HepG2 (cell line): ENCODE data around the gene PTPRD. TPM values are rescaled to one million over a fixed set of nuclear protein-coding genes. Genes with fewer than 3 reads are reported as not detected.

Experiments used
- ATAC-seq: fragments of 200-7000 bp; cut with Tn5 transposase; 3 replicates; pipeline ENCODE4 v1.9.1; 2020; ENCODE audit warnings: mild to moderate bottlenecking, moderate library complexity
- BruUV-seq: library from RNA; stranded (reverse); fragments of 400-500 nt; replicated peaks from 2 replicates; lab custom pipeline; 2021; lab: Mats Ljungman, UMichigan
- CTCF ChIA-PET: fragments of 300-600 bp; formaldehyde crosslinking; extraction: SDS; loops from one replicate; lab custom pipeline; 2021; ENCODE audit warnings: low total read pairs, inconsistent platforms, low intra/inter-chr PET ratio; lab: Yijun Ruan, JAX
- POLR2A ChIA-PET: fragments of 350-600 bp; sonication (Branson Sonifier 250); formaldehyde crosslinking; loops from one replicate; lab custom pipeline; 2020; ENCODE audit warnings: antibody characterized with exemption, inconsistent platforms; lab: Yijun Ruan, JAX
- DNase-seq: peaks from one replicate; pipeline ENCODE4 v3.0.0-alpha.2; 2015; ENCODE audit warnings: low spot score
- FAIRE-seq: peaks from 3 replicates; lab custom pipeline; 2011; peaks lifted over from hg19 to GRCh38; lab: Jason Lieb, UNC
- H2AFZ ChIP-seq: one replicate; pipeline ENCODE4 v1.6.1; 2011; ENCODE audit warnings: low read length, inconsistent platforms
- H3K27ac ChIP-seq: fragments of 300-600 bp; 3 replicates; pipeline ENCODE4 v1.8.0; 2011; ENCODE audit warnings: mixed run types, mild to moderate bottlenecking, mixed read lengths, low read length, inconsistent platforms; ENCODE audit not compliant: insufficient read depth; ENCODE audit errors: extremely low read length
- H3K27me3 ChIP-seq, 2 experiments: fragments of 200-600 bp in 1 of 2; 2 replicates in 1 of 2; 3 replicates in 1 of 2; pipeline versions ENCODE4 v1.6.0 to v1.8.0; 2011; ENCODE audit warnings: low read length in 2 of 2, mild to moderate bottlenecking in 2 of 2, moderate library complexity in 2 of 2, inconsistent platforms in 1 of 2; ENCODE audit not compliant: insufficient read depth in 2 of 2, control insufficient read depth in 1 of 2
- H3K36me3 ChIP-seq, 2 experiments: fragments of 200-600 bp in 1 of 2; replicated peaks in 1 of 2; 2 replicates in 1 of 2; 3 replicates in 1 of 2; pipeline versions ENCODE4 v1.5.1 to v1.8.0; 2011; ENCODE audit warnings: low read length in 2 of 2, inconsistent platforms in 1 of 2; ENCODE audit not compliant: insufficient read depth in 2 of 2, control insufficient read depth in 1 of 2
- H3K4me1 ChIP-seq: 2 replicates; pipeline ENCODE4 v1.5.1; 2012; ENCODE audit warnings: low read length, inconsistent platforms; ENCODE audit not compliant: insufficient read depth
- H3K4me2 ChIP-seq: 2 replicates; pipeline ENCODE4 v1.6.0; 2011; ENCODE audit warnings: low read depth, low read length, inconsistent platforms
- H3K4me3 ChIP-seq, 3 experiments: fragments of 200-600 bp in 1 of 3; sonication (generic), shearing (Covaris generic) in 1 of 3; replicated peaks in 1 of 3; 2 replicates each; pipeline ENCODE4 v1.5.1; 2011 to 2016; ENCODE audit warnings: low read length in 3 of 3, inconsistent platforms in 2 of 3, low read depth in 2 of 3, mild to moderate bottlenecking in 2 of 3, control low read depth in 1 of 3, mixed read lengths in 1 of 3; ENCODE audit not compliant: insufficient read depth in 1 of 3
- H3K79me2 ChIP-seq: one replicate; pipeline ENCODE4 v1.6.1; 2011; ENCODE audit warnings: low read length, inconsistent platforms; ENCODE audit not compliant: insufficient read depth
- H3K9ac ChIP-seq: 2 replicates; pipeline ENCODE4 v1.6.0; 2011; ENCODE audit warnings: mild to moderate bottlenecking, low read depth, low read length, inconsistent platforms; ENCODE audit not compliant: insufficient read depth
- H3K9me3 ChIP-seq: 2 replicates; pipeline ENCODE4 v1.5.1; 2012; ENCODE audit warnings: mild to moderate bottlenecking, low read length
- H4K20me1 ChIP-seq: 2 replicates; pipeline ENCODE4 v1.6.0; 2011; ENCODE audit warnings: inconsistent platforms, mild to moderate bottlenecking, low read length, moderate library complexity; ENCODE audit not compliant: insufficient read depth
- ATF7 ChIP-seq, 2 experiments: fragments of 450-650 bp in 1 of 2; sonication (generic) in 1 of 2; formaldehyde crosslinking in 1 of 2; IDR thresholded peaks; 2 replicates each; pipeline versions ENCODE4 v1.4.0 to v1.6.1; 2016 to 2020; ENCODE audit warnings: antibody characterized with exemption in 1 of 2, mild to moderate bottlenecking in 1 of 2, missing genetic modification reagents in 1 of 2
- CEBPB ChIP-seq: IDR thresholded peaks from 2 replicates; pipeline ENCODE4 v1.6.1; 2011; ENCODE audit warnings: low read depth, low read length, improper control_type of control experiment, borderline replicate concordance
- IKZF4 ChIP-seq: sonication (generic); formaldehyde crosslinking; IDR thresholded peaks from 2 replicates; pipeline ENCODE4 v1.5.1; 2020; ENCODE audit warnings: borderline replicate concordance, mild to moderate bottlenecking, low read depth, missing genetic modification reagents; ENCODE audit errors: not compliant biosample characterization
- KDM4B ChIP-seq: sonication (generic); formaldehyde crosslinking; IDR thresholded peaks from 2 replicates; pipeline ENCODE4 v1.4.0; 2020; ENCODE audit warnings: missing genetic modification reagents
- KDM5A ChIP-seq: fragments of 200-600 bp; sonication (generic); IDR thresholded peaks from 2 replicates; pipeline ENCODE4 v1.7.0; 2018; ENCODE audit warnings: antibody characterized with exemption, mild to moderate bottlenecking, low read length, borderline replicate concordance
- NCOA5 ChIP-seq: sonication (generic); formaldehyde crosslinking; IDR thresholded peaks from 2 replicates; pipeline ENCODE4 v1.4.0; 2020; ENCODE audit warnings: missing genetic modification reagents
- SALL2 ChIP-seq: sonication (generic); formaldehyde crosslinking; IDR thresholded peaks from 2 replicates; pipeline ENCODE4 v1.8.1; 2023; ENCODE audit warnings: mild to moderate bottlenecking, missing genetic modification reagents, inconsistent platforms
- SETDB1 ChIP-seq: sonication (generic); formaldehyde crosslinking; IDR thresholded peaks from 2 replicates; pipeline ENCODE4 v1.5.1; 2020; ENCODE audit warnings: missing genetic modification reagents, mild to moderate bottlenecking, borderline replicate concordance
- TCF12 ChIP-seq, 2 experiments: fragments of 450-650 bp in 1 of 2; sonication (generic) in 1 of 2; formaldehyde crosslinking in 1 of 2; IDR thresholded peaks; 2 replicates each; pipeline versions ENCODE4 v1.6.1 to v1.8.0; 2017 to 2022; ENCODE audit warnings: antibody characterized with exemption in 1 of 2, mild to moderate bottlenecking in 1 of 2, missing genetic modification reagents in 1 of 2, moderate library complexity in 1 of 2
- ZNF256 ChIP-seq: sonication (generic); formaldehyde crosslinking; conservative IDR thresholded peaks from 2 replicates; pipeline ENCODE4 v1.4.0; 2020; ENCODE audit warnings: missing genetic modification reagents
- ZNF383 ChIP-seq: sonication (generic); formaldehyde crosslinking; IDR thresholded peaks from 2 replicates; pipeline ENCODE4 v1.4.0; 2020; ENCODE audit warnings: missing genetic modification reagents, mild to moderate bottlenecking, borderline replicate concordance
- ZNF850 ChIP-seq: sonication (generic); formaldehyde crosslinking; conservative IDR thresholded peaks from 2 replicates; pipeline ENCODE4 v1.9.0; 2021; ENCODE audit warnings: mild to moderate bottlenecking, missing genetic modification reagents
- WGBS: methylation state at CpG from one replicate; pipeline ENCODE4 v1.1.6; 2017; ENCODE audit warnings: low lambda C conversion rate; 5-methylcytosine and 5-hydroxymethylcytosine counted together
- in situ Hi-C: cut with HindIII; loops from 2 replicates; pipeline ENCODE4 v1.10.0; 2017; ENCODE audit warnings: low pct_unique_long_range_greater_than_20kb; ENCODE audit not compliant: extremely low pct_ligation_motif_present
- intact Hi-C: fragments of 100-400 bp; cut with micrococcal nuclease; formaldehyde crosslinking; loops from one replicate; pipeline ENCODE4 v1.10.0; 2022; ENCODE audit not compliant: unreplicated experiment
- polyA plus RNA-seq, 8 experiments: library from polyadenylated mRNA; depleted of rRNA in 3 of 8; stranded (reverse) in 7 of 8; unstranded in 1 of 8; fragments of >200 nt; fragmentation: Illumina TruSeq in 4 of 8; extraction: Trizol in 4 of 8; gene quantifications; 2 replicates each; pipeline versions ENCODE4 v1.2.1 to v1.2.3, GENCODE V29; 2011 to 2016; ENCODE audit warnings: low read depth in 4 of 8, missing spikeins in 1 of 8, mixed read lengths in 1 of 8; ENCODE audit not compliant: insufficient read depth in 1 of 8
- total RNA-seq, 5 experiments: library from RNA; depleted of rRNA; stranded (reverse); fragments of >200 nt; fragmentation: Illumina TruSeq; extraction: Trizol; gene quantifications; 2 replicates each; pipeline ENCODE4 v1.2.3, GENCODE V29; 2016; ENCODE audit warnings: low read depth in 1 of 5
- TF ChIP-seq, protein P1 (sequence below): IDR thresholded peaks from 2 replicates; pipeline ENCODE4 v1.6.1; 2016; ENCODE audit warnings: low read depth

Gene PTPRD
- total and polyA plus RNA-seq, 2 of the 13 experiments (the other 11 are each of a cell fraction or from before 2014, with no cell fraction given) = 0.05 TPM; not detected in 1

GRCh38 chr9:10512144-10512543 is 100.7 kb downstream of the PTPRD start:
- H3K9ac ChIP-seq = no peak overlapping the region
- H2AFZ ChIP-seq = no peak overlapping the region
- H3K27ac ChIP-seq = no peak overlapping the region
- CTCF ChIA-PET = no interaction called here
- FAIRE-seq = no peak
- BruUV-seq = no TSS peak
- TF ChIP-seq CEBPB (peak; percentile 54; the same call in 1 of the 2 replicates), ATF7 (IDR thresholded peaks at IDR 0.05) (peak; percentile 86), ATF7 (CRISPR knock-in tag; IDR thresholded peaks at IDR 0.05) (no peak), SETDB1 (no peak), IKZF4 (no peak), KDM5A (no peak), NCOA5 (CRISPR knock-in tag) (no peak), KDM4B (CRISPR knock-in tag) (no peak), ZNF256 (CRISPR knock-in tag) (no peak), ZNF383 (CRISPR knock-in tag) (no peak), TCF12 (IDR thresholded peaks at IDR 0.05) (no peak), TCF12 (CRISPR knock-in tag; IDR thresholded peaks at IDR 0.05) (no peak), ZNF850 (CRISPR knock-in tag) (no peak), SALL2 (CRISPR knock-in tag) (no peak)
- TF ChIP-seq, protein P1, sequence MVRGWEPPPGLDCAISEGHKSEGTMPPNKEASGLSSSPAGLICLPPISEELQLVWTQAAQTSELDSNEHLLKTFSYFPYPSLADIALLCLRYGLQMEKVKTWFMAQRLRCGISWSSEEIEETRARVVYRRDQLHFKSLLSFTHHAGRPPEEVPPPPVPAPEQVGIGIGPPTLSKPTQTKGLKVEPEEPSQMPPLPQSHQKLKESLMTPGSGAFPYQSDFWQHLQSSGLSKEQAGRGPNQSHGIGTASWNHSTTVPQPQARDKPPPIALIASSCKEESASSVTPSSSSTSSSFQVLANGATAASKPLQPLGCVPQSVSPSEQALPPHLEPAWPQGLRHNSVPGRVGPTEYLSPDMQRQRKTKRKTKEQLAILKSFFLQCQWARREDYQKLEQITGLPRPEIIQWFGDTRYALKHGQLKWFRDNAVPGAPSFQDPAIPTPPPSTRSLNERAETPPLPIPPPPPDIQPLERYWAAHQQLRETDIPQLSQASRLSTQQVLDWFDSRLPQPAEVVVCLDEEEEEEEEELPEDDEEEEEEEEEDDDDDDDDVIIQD (CRISPR knock-in tag) = no peak
- no peaks in the 10 kb centered on the region for H4K20me1 ChIP-seq
- intact Hi-C loops = no loop called here
- no peak for DNase-seq
- H3K36me3 ChIP-seq = no peaks in the 10 kb centered on the region
- no peak overlapping the region for H3K4me2 ChIP-seq
- H3K79me2 ChIP-seq = no peaks in the 10 kb centered on the region
- no peaks in the 10 kb centered on the region for H3K27me3 ChIP-seq
- POLR2A ChIA-PET = no interaction called here
- H3K4me3 ChIP-seq = no peak overlapping the region
- in situ Hi-C loops = no loop called here
- H3K9me3 ChIP-seq = peaks cover 24% of the 10 kb centered on the region
- H3K4me1 ChIP-seq = no peaks in the 10 kb centered on the region
- ATAC-seq = no peak
- WGBS = 23% methylated on average over 3 of the region's 3 CpGs
